ENCODE results near the gene TAC4.

Gene TAC4

GRCh38 chr17:49858796-49859195 lies 10.9 kb upstream of the TAC4 start:
- no peaks in the 10 kb centered on the region for H3K36me3 ChIP-seq (ENCODE audit: insufficient read depth, low read length)
- H3K4me1 ChIP-seq (ENCODE audit: insufficient read depth, low read length) = no peaks in the 10 kb centered on the region
- H3K27ac ChIP-seq (ENCODE audit: low read length) = no peak overlapping the region
- H4K20me1 ChIP-seq (ENCODE audit: insufficient read depth, low read length) = peaks cover 10% of the 10 kb centered on the region
- H3K4me3 ChIP-seq (ENCODE audit: low read depth in 1 of 2, low read length in 2 of 2) = no peak overlapping the region
- no peak; the same call in 2 of the 3 replicates for ATAC-seq (ENCODE audit: insufficient read depth, low read depth)
- no peak overlapping the region for H2AFZ ChIP-seq (ENCODE audit: low read depth, low read length)
- no peaks in the 10 kb centered on the region for H3K79me2 ChIP-seq (ENCODE audit: insufficient read depth, low read length)
- H3K9me3 ChIP-seq (ENCODE audit: insufficient read depth, low read length, severe bottlenecking) = no peaks in the 10 kb centered on the region
- no peak overlapping the region for H3K4me2 ChIP-seq (ENCODE audit: insufficient read depth, low read length)
- H3K9ac ChIP-seq (ENCODE audit: low read depth, low read length) = no peak overlapping the region
- TF ChIP-seq EZH2 (IDR thresholded peaks at IDR 0.05; ENCODE audit: borderline replicate concordance, low read depth, low read length, severe bottlenecking) = no peak
- no peak for TF ChIP-seq CTCF (IDR thresholded peaks at IDR 0.05; ENCODE audit: borderline replicate concordance, extremely low read depth, low read length, poor library complexity, severe bottlenecking)
- peaks cover 15% of the 10 kb centered on the region for H3K27me3 ChIP-seq (ENCODE audit: insufficient read depth, low read length, poor library complexity)
- DNase-seq = no peak

GRCh38 chr17:49854126-49854525 lies 6.3 kb upstream of the TAC4 start:
- no peak overlapping the region for H3K27ac ChIP-seq (ENCODE audit: low read length)
- H3K27me3 ChIP-seq (ENCODE audit: insufficient read depth, low read length, poor library complexity) = peaks cover 48% of the 10 kb centered on the region
- no peak overlapping the region for H3K4me2 ChIP-seq (ENCODE audit: insufficient read depth, low read length)
- H3K9ac ChIP-seq (ENCODE audit: low read depth, low read length) = no peak overlapping the region
- no peak for TF ChIP-seq EZH2 (IDR thresholded peaks at IDR 0.05; ENCODE audit: borderline replicate concordance, low read depth, low read length, severe bottlenecking)
- TF ChIP-seq CTCF (IDR thresholded peaks at IDR 0.05; ENCODE audit: borderline replicate concordance, extremely low read depth, low read length, poor library complexity, severe bottlenecking) = no peak
- no peak for DNase-seq
- no peaks in the 10 kb centered on the region for H3K9me3 ChIP-seq (ENCODE audit: insufficient read depth, low read length, severe bottlenecking)
- no peak overlapping the region for H3K4me3 ChIP-seq (ENCODE audit: low read depth in 1 of 2, low read length in 2 of 2)
- peaks cover 19% of the 10 kb centered on the region for H4K20me1 ChIP-seq (ENCODE audit: insufficient read depth, low read length)
- H2AFZ ChIP-seq (ENCODE audit: low read depth, low read length) = no peak overlapping the region
- no peaks in the 10 kb centered on the region for H3K36me3 ChIP-seq (ENCODE audit: insufficient read depth, low read length)
- no peak for ATAC-seq (ENCODE audit: insufficient read depth, low read depth)
- H3K79me2 ChIP-seq (ENCODE audit: insufficient read depth, low read length) = no peaks in the 10 kb centered on the region
- H3K4me1 ChIP-seq (ENCODE audit: insufficient read depth, low read length) = peaks cover 19% of the 10 kb centered on the region

- no peaks in the 10 kb centered on the region for H3K36me3 ChIP-seq (ENCODE audit: insufficient read depth, low read length)
- TF ChIP-seq CTCF (IDR thresholded peaks at IDR 0.05; ENCODE audit: borderline replicate concordance, extremely low read depth, low read length, poor library complexity, severe bottlenecking) = no peak
- TF ChIP-seq EZH2 (IDR thresholded peaks at IDR 0.05; ENCODE audit: borderline replicate concordance, low read depth, low read length, severe bottlenecking) = no peak
- peaks cover 19% of the 10 kb centered on the region for H3K4me1 ChIP-seq (ENCODE audit: insufficient read depth, low read length)
- H3K4me3 ChIP-seq (ENCODE audit: low read depth in 1 of 2, low read length in 2 of 2) = no peak overlapping the region
- H4K20me1 ChIP-seq (ENCODE audit: insufficient read depth, low read length) = peaks cover 19% of the 10 kb centered on the region
- H3K27ac ChIP-seq (ENCODE audit: low read length) = no peak overlapping the region
- ATAC-seq (ENCODE audit: insufficient read depth, low read depth) (no peak), DNase-seq (no peak)
- no peak overlapping the region for H3K9ac ChIP-seq (ENCODE audit: low read depth, low read length)
- no peak overlapping the region for H3K4me2 ChIP-seq (ENCODE audit: insufficient read depth, low read length)
- no peaks in the 10 kb centered on the region for H3K9me3 ChIP-seq (ENCODE audit: insufficient read depth, low read length, severe bottlenecking)
- H3K79me2 ChIP-seq (ENCODE audit: insufficient read depth, low read length) = no peaks in the 10 kb centered on the region
- H2AFZ ChIP-seq (ENCODE audit: low read depth, low read length) = no peak overlapping the region
- peaks cover 44% of the 10 kb centered on the region for H3K27me3 ChIP-seq (ENCODE audit: insufficient read depth, low read length, poor library complexity)
Observed at GRCh38 chr17:49853470-49854015, 5.7 kb upstream of the TAC4 start.
